HepG2 (cell line): ENCODE measurements around the gene LRRC25. TPM values are rescaled to one million over a fixed set of nuclear protein-coding genes. Genes with fewer than 3 reads are reported as not detected.

Experiments
- FOXA1 ChIP-seq, 2 experiments: fragments of 450-650 bp in 1 of 2; sonication (generic) in 1 of 2; formaldehyde crosslinking in 1 of 2; IDR thresholded peaks; 2 replicates each; pipeline versions ENCODE4 v1.4.0 to v1.6.1; 2016 to 2020; ENCODE audit warnings: missing genetic modification reagents in 1 of 2
- HNRNPH1 ChIP-seq: fragments of 200-400 bp; formaldehyde crosslinking; optimal IDR thresholded peaks from 2 replicates; pipeline ENCODE3; 2017; ENCODE audit warnings: mild to moderate bottlenecking, low read depth, low read length
- HOXA7 ChIP-seq: sonication (generic); formaldehyde crosslinking; IDR thresholded peaks from 2 replicates; pipeline ENCODE4 v1.8.1; 2022; ENCODE audit warnings: mild to moderate bottlenecking, missing genetic modification reagents, moderate library complexity
- IRF9 ChIP-seq: sonication (generic); formaldehyde crosslinking; IDR thresholded peaks from 2 replicates; pipeline ENCODE4 v1.8.0; 2022; ENCODE audit warnings: missing genetic modification reagents, mild to moderate bottlenecking, borderline replicate concordance
- JARID2 ChIP-seq: sonication (generic); formaldehyde crosslinking; IDR thresholded peaks from 2 replicates; pipeline ENCODE4 v1.8.1; 2023; ENCODE audit warnings: missing genetic modification reagents, inconsistent platforms; ENCODE audit not compliant: insufficient replicate concordance
- JDP2 ChIP-seq: sonication (generic); formaldehyde crosslinking; IDR thresholded peaks from 2 replicates; pipeline ENCODE4 v1.8.1; 2022; ENCODE audit warnings: missing genetic modification reagents, borderline replicate concordance
- KLF6 ChIP-seq: IDR thresholded peaks from 2 replicates; pipeline ENCODE4 v1.8.0; 2016; ENCODE audit warnings: missing biosample characterization, missing genetic modification reagents
- MAFG ChIP-seq: sonication (generic); formaldehyde crosslinking; IDR thresholded peaks from 2 replicates; pipeline ENCODE4 v1.5.1; 2020; ENCODE audit warnings: mild to moderate bottlenecking, missing genetic modification reagents
- MXD1 ChIP-seq: sonication (generic); formaldehyde crosslinking; IDR thresholded peaks from 2 replicates; pipeline ENCODE4 v1.4.0; 2020; ENCODE audit warnings: mild to moderate bottlenecking, missing genetic modification reagents
- NFE2L1 ChIP-seq: sonication (generic); formaldehyde crosslinking; IDR thresholded peaks from 2 replicates; pipeline ENCODE4 v1.4.0; 2020; ENCODE audit warnings: missing genetic modification reagents, mild to moderate bottlenecking, borderline replicate concordance
- NFIB ChIP-seq: sonication (generic); formaldehyde crosslinking; IDR thresholded peaks from 2 replicates; pipeline ENCODE4 v1.9.0; 2021; ENCODE audit warnings: missing genetic modification reagents, mild to moderate bottlenecking, borderline replicate concordance
- RARG ChIP-seq: sonication (generic); formaldehyde crosslinking; IDR thresholded peaks from 2 replicates; pipeline ENCODE4 v1.4.0; 2020; ENCODE audit warnings: low read depth, mild to moderate bottlenecking, missing genetic modification reagents
- RCOR2 ChIP-seq: IDR thresholded peaks from 2 replicates; pipeline ENCODE4 v1.6.1; 2016; ENCODE audit warnings: missing biosample characterization, missing genetic modification reagents
- SATB2 ChIP-seq: sonication (generic); formaldehyde crosslinking; IDR thresholded peaks from 2 replicates; pipeline ENCODE4 v1.5.0; 2020; ENCODE audit warnings: missing genetic modification reagents
- TRAFD1 ChIP-seq: sonication (generic); formaldehyde crosslinking; IDR thresholded peaks from 2 replicates; pipeline ENCODE4 v1.5.1; 2020; ENCODE audit warnings: missing genetic modification reagents, mild to moderate bottlenecking, borderline replicate concordance
- ZMYM2 ChIP-seq: sonication (generic); formaldehyde crosslinking; IDR thresholded peaks from 2 replicates; pipeline ENCODE4 v1.8.0; 2022; ENCODE audit warnings: mild to moderate bottlenecking, missing genetic modification reagents
- ZNF547 ChIP-seq: sonication (generic); formaldehyde crosslinking; IDR thresholded peaks from 2 replicates; pipeline ENCODE4 v1.5.1; 2020; ENCODE audit warnings: mild to moderate bottlenecking, missing genetic modification reagents
- polyA plus RNA-seq, 8 experiments: library from polyadenylated mRNA; depleted of rRNA in 3 of 8; stranded (reverse) in 7 of 8; unstranded in 1 of 8; fragments of >200 nt; fragmentation: Illumina TruSeq in 4 of 8; extraction: Trizol in 4 of 8; gene quantifications; 2 replicates each; pipeline versions ENCODE4 v1.2.1 to v1.2.3, GENCODE V29; 2011 to 2016; ENCODE audit warnings: low read depth in 4 of 8, missing spikeins in 1 of 8, mixed read lengths in 1 of 8; ENCODE audit not compliant: insufficient read depth in 1 of 8
- total RNA-seq, 5 experiments: library from RNA; depleted of rRNA; stranded (reverse); fragments of >200 nt; fragmentation: Illumina TruSeq; extraction: Trizol; gene quantifications; 2 replicates each; pipeline ENCODE4 v1.2.3, GENCODE V29; 2016; ENCODE audit warnings: low read depth in 1 of 5
- TF ChIP-seq, protein P1 (sequence below): conservative IDR thresholded peaks from 2 replicates; pipeline ENCODE4 v1.6.1; 2018; ENCODE audit warnings: missing genetic modification reagents
- TF ChIP-seq, protein P2 (sequence below): sonication (generic); formaldehyde crosslinking; IDR thresholded peaks from 2 replicates; pipeline ENCODE4 v1.5.0; 2020; ENCODE audit warnings: missing genetic modification reagents, mild to moderate bottlenecking, borderline replicate concordance
- TF ChIP-seq, protein P3 (sequence below): fragments of 450-650 bp; IDR thresholded peaks from 2 replicates; pipeline ENCODE4 v1.6.1; 2017

The LRRC25 gene
- total and polyA plus RNA-seq, 2 of the 13 experiments (the other 11 are each of a cell fraction or from before 2014, with no cell fraction given): 0.13 to 0.53 TPM

GRCh38 chr19:18396471-18397241, 766 bp downstream of the LRRC25 start (continued):
- TF ChIP-seq TRAFD1 (CRISPR knock-in tag): no peak
- TF ChIP-seq ZMYM2 (CRISPR knock-in tag): no peak; the same call in 1 of the 2 replicates
- TF ChIP-seq, protein P1, sequence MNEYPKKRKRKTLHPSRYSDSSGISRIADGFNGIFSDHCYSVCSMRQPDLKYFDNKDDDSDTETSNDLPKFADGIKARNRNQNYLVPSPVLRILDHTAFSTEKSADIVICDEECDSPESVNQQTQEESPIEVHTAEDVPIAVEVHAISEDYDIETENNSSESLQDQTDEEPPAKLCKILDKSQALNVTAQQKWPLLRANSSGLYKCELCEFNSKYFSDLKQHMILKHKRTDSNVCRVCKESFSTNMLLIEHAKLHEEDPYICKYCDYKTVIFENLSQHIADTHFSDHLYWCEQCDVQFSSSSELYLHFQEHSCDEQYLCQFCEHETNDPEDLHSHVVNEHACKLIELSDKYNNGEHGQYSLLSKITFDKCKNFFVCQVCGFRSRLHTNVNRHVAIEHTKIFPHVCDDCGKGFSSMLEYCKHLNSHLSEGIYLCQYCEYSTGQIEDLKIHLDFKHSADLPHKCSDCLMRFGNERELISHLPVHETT (CRISPR knock-in tag): no peak
- TF ChIP-seq SATB2: no peak
- TF ChIP-seq HNRNPH1: no peak
- TF ChIP-seq RARG (CRISPR knock-in tag): no peak
- no peak for TF ChIP-seq FOXA1 (IDR thresholded peaks at IDR 0.05)
- TF ChIP-seq FOXA1 (CRISPR knock-in tag; IDR thresholded peaks at IDR 0.05): no peak
- TF ChIP-seq JDP2: no peak
- TF ChIP-seq NFE2L1 (CRISPR knock-in tag): no peak
- TF ChIP-seq RCOR2: no peak
- TF ChIP-seq NFIB (CRISPR knock-in tag): no peak
- TF ChIP-seq, protein P2, sequence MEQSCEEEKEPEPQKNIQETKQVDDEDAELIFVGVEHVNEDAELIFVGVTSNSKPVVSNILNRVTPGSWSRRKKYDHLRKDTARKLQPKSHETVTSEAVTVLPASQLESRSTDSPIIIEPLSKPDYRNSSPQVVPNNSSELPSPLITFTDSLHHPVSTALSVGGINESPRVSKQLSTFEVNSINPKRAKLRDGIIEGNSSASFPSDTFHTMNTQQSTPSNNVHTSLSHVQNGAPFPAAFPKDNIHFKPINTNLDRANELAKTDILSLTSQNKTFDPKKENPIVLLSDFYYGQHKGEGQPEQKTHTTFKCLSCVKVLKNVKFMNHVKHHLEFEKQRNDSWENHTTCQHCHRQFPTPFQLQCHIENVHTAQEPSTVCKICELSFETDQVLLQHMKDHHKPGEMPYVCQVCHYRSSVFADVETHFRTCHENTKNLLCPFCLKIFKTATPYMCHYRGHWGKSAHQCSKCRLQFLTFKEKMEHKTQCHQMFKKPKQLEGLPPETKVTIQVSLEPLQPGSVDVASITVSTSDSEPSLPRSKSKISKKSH: no peak
- TF ChIP-seq IRF9: no peak; the same call in 1 of the 2 replicates
- TF ChIP-seq HOXA7: no peak
- TF ChIP-seq, protein P3, sequence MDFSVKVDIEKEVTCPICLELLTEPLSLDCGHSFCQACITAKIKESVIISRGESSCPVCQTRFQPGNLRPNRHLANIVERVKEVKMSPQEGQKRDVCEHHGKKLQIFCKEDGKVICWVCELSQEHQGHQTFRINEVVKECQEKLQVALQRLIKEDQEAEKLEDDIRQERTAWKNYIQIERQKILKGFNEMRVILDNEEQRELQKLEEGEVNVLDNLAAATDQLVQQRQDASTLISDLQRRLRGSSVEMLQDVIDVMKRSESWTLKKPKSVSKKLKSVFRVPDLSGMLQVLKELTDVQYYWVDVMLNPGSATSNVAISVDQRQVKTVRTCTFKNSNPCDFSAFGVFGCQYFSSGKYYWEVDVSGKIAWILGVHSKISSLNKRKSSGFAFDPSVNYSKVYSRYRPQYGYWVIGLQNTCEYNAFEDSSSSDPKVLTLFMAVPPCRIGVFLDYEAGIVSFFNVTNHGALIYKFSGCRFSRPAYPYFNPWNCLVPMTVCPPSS: no peak
- TF ChIP-seq MXD1: no peak
- TF ChIP-seq KLF6 (CRISPR knock-in tag): no peak
- TF ChIP-seq JARID2 (CRISPR knock-in tag): no peak
- no peak for TF ChIP-seq MAFG (CRISPR knock-in tag)
- TF ChIP-seq ZNF547: no peak
